HEK293 (cell line): ENCODE results near the gene SH3PXD2B.

Source experiments
- CTCF ChIA-PET: fragments of 350-600 bp; formaldehyde crosslinking; extraction: SDS; loops from one replicate; lab custom pipeline; 2021; ENCODE audit warnings: antibody characterized with exemption; lab: Yijun Ruan, JAX
- POLR2A ChIA-PET: fragments of 300-600 bp; formaldehyde crosslinking; extraction: SDS; loops from one replicate; lab custom pipeline; 2020; ENCODE audit warnings: antibody characterized with exemption, inconsistent platforms; lab: Yijun Ruan, JAX
- H3K27ac ChIP-seq: fragments of 200-500 bp; sonication (Bioruptor generic); 2 replicates; pipeline ENCODE4 v1.5.1; 2014; ENCODE audit warnings: low read depth, low read length, control low read depth, inconsistent platforms; ENCODE audit errors: extremely low read depth
- H3K36me3 ChIP-seq, 2 experiments: fragments of 200-500 bp in 1 of 2; sonication (Bioruptor generic) in 1 of 2; 1 replicate in 1 of 2; 2 replicates in 1 of 2; pipeline ENCODE4 v1.5.1; 2014 to 2017; ENCODE audit warnings: inconsistent platforms in 2 of 2, low read length in 2 of 2; ENCODE audit not compliant: control insufficient read depth in 2 of 2, insufficient read depth in 1 of 2
- H3K4me1 ChIP-seq: fragments of 200-500 bp; sonication (Bioruptor generic); 2 replicates; pipeline ENCODE4 v1.5.1; 2014; ENCODE audit warnings: mild to moderate bottlenecking, low read length, inconsistent platforms; ENCODE audit not compliant: control insufficient read depth, insufficient read depth
- H3K4me3 ChIP-seq: 2 replicates; pipeline ENCODE4 v1.5.1; 2011; ENCODE audit warnings: low read depth, mild to moderate bottlenecking, control low read depth, low read length, moderate library complexity
- H3K9me3 ChIP-seq: fragments of 200-500 bp; sonication (Bioruptor generic); 2 replicates; pipeline ENCODE4 v1.5.1; 2014; ENCODE audit warnings: low read depth, low read length, inconsistent platforms; ENCODE audit not compliant: control insufficient read depth, insufficient read depth
- GLI4 ChIP-seq: fragments of 450-650 bp; formaldehyde crosslinking; IDR thresholded peaks from 2 replicates; pipeline ENCODE4 v1.5.1; 2016; ENCODE audit warnings: missing biosample characterization, missing genetic modification characterization
- SETDB1 ChIP-seq: IDR thresholded peaks from one replicate; pipeline ENCODE4 v1.6.1; 2017; ENCODE audit warnings: mild to moderate bottlenecking, low read length, moderate library complexity, mixed read lengths; ENCODE audit not compliant: insufficient read length
- SP3 ChIP-seq: fragments of 450-650 bp; formaldehyde crosslinking; IDR thresholded peaks from 2 replicates; pipeline ENCODE4 v1.5.1; 2016; ENCODE audit warnings: missing biosample characterization, missing genetic modification characterization
- SP7 ChIP-seq: fragments of 450-650 bp; formaldehyde crosslinking; IDR thresholded peaks from 2 replicates; pipeline ENCODE4 v1.5.1; 2016; ENCODE audit warnings: missing biosample characterization, missing genetic modification characterization
- ZNF10 ChIP-seq: fragments of 450-650 bp; formaldehyde crosslinking; IDR thresholded peaks from 2 replicates; pipeline ENCODE4 v1.5.1; 2017; ENCODE audit warnings: missing biosample characterization, missing genetic modification characterization
- ZNF155 ChIP-seq: fragments of 450-650 bp; formaldehyde crosslinking; IDR thresholded peaks from 2 replicates; pipeline ENCODE4 v1.5.1; 2016; ENCODE audit warnings: missing biosample characterization, missing genetic modification characterization
- ZNF2 ChIP-seq: fragments of 450-650 bp; formaldehyde crosslinking; IDR thresholded peaks from 2 replicates; pipeline ENCODE4 v1.5.1; 2016; ENCODE audit warnings: missing biosample characterization, missing genetic modification characterization
- ZNF24 ChIP-seq: fragments of 450-650 bp; formaldehyde crosslinking; IDR thresholded peaks from 2 replicates; pipeline ENCODE4 v1.5.1; 2016; ENCODE audit warnings: missing biosample characterization, missing genetic modification characterization
- ZNF324 ChIP-seq: fragments of 450-650 bp; formaldehyde crosslinking; IDR thresholded peaks from 2 replicates; pipeline ENCODE4 v1.5.1; 2016; ENCODE audit warnings: missing biosample characterization, missing genetic modification characterization
- ZNF416 ChIP-seq: fragments of 450-650 bp; formaldehyde crosslinking; IDR thresholded peaks from 2 replicates; pipeline ENCODE4 v1.5.1; 2016; ENCODE audit warnings: missing biosample characterization, missing genetic modification characterization
- ZNF530 ChIP-seq: fragments of 450-650 bp; formaldehyde crosslinking; IDR thresholded peaks from 2 replicates; pipeline ENCODE4 v1.5.1; 2016; ENCODE audit warnings: low read depth, missing biosample characterization, missing genetic modification characterization
- ZNF621 ChIP-seq: fragments of 450-650 bp; formaldehyde crosslinking; IDR thresholded peaks from 2 replicates; pipeline ENCODE4 v1.5.1; 2017; ENCODE audit warnings: missing biosample characterization, missing genetic modification characterization
- ZNF785 ChIP-seq: fragments of 450-650 bp; formaldehyde crosslinking; IDR thresholded peaks from 2 replicates; pipeline ENCODE4 v1.5.1; 2016; ENCODE audit warnings: missing biosample characterization, missing genetic modification characterization
- TF ChIP-seq, protein P1 (sequence below): fragments of 450-650 bp; formaldehyde crosslinking; IDR thresholded peaks from 2 replicates; pipeline ENCODE4 v1.5.1; 2017; ENCODE audit warnings: missing biosample characterization, missing genetic modification characterization
- TF ChIP-seq, protein P2 (sequence below): fragments of 450-650 bp; formaldehyde crosslinking; IDR thresholded peaks from 2 replicates; pipeline ENCODE4 v1.5.1; 2016; ENCODE audit warnings: missing biosample characterization, missing genetic modification characterization
- TF ChIP-seq, protein P3 (sequence below): fragments of 450-650 bp; IDR thresholded peaks from 2 replicates; pipeline ENCODE4 v1.5.1; 2018; ENCODE audit warnings: missing biosample characterization, missing genetic modification characterization
- TF ChIP-seq, protein P4 (sequence below): fragments of 450-650 bp; formaldehyde crosslinking; conservative IDR thresholded peaks from 2 replicates; pipeline ENCODE4 v1.5.1; 2016; ENCODE audit warnings: low read depth, missing biosample characterization, missing genetic modification characterization
- TF ChIP-seq, protein P5 (sequence below): fragments of 450-650 bp; formaldehyde crosslinking; IDR thresholded peaks from 2 replicates; pipeline ENCODE4 v1.5.1; 2016; ENCODE audit warnings: missing biosample characterization, missing genetic modification characterization
- TF ChIP-seq, protein P6 (sequence below): fragments of 450-650 bp; formaldehyde crosslinking; IDR thresholded peaks from 2 replicates; pipeline ENCODE4 v1.5.1; 2016; ENCODE audit warnings: missing biosample characterization, missing genetic modification characterization

Gene SH3PXD2B

DNA sequence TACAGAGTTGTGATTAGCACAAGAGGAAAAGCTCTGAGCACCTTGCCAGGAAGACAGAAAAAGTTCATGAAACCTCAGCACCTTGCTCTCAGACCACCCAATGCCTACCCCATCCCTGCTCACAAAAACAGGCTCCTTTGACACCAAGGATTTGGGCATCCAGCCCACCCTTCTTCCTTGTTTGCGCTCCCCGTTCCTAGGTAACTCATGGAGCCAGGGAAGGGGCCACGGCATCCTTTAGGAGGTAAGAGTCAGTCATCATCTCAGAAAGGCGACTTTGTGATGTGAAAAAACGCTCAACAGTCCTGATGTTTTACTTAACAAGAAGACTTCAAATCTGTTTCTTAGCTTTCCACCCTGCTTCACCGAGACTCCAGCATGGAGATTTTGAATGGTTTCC, 29.5 kb downstream of the SH3PXD2B start:
- peaks cover 0 to 9% of the 10 kb centered on the region in 2 experiments; a peak in 1 of 3 replicates for H3K36me3 ChIP-seq
- CTCF ChIA-PET, result interaction anchor here (0.6 to 1.0 kb wide), 2 partner anchors 9 to 28 kb away, joined by 3 to 4 read pairs; no protein-coding TSS in a partner anchor
- TF ChIP-seq SETDB1, result no peak
- TF ChIP-seq, protein P1, sequence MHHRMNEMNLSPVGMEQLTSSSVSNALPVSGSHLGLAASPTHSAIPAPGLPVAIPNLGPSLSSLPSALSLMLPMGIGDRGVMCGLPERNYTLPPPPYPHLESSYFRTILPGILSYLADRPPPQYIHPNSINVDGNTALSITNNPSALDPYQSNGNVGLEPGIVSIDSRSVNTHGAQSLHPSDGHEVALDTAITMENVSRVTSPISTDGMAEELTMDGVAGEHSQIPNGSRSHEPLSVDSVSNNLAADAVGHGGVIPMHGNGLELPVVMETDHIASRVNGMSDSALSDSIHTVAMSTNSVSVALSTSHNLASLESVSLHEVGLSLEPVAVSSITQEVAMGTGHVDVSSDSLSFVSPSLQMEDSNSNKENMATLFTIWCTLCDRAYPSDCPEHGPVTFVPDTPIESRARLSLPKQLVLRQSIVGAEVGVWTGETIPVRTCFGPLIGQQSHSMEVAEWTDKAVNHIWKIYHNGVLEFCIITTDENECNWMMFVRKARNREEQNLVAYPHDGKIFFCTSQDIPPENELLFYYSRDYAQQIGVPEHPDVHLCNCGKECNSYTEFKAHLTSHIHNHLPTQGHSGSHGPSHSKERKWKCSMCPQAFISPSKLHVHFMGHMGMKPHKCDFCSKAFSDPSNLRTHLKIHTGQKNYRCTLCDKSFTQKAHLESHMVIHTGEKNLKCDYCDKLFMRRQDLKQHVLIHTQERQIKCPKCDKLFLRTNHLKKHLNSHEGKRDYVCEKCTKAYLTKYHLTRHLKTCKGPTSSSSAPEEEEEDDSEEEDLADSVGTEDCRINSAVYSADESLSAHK (tag by site-specific recombination), result no peak
- TF ChIP-seq ZNF530 (tag by site-specific recombination), result no peak
- TF ChIP-seq ZNF324 (tag by site-specific recombination), result no peak
- TF ChIP-seq, protein P2, sequence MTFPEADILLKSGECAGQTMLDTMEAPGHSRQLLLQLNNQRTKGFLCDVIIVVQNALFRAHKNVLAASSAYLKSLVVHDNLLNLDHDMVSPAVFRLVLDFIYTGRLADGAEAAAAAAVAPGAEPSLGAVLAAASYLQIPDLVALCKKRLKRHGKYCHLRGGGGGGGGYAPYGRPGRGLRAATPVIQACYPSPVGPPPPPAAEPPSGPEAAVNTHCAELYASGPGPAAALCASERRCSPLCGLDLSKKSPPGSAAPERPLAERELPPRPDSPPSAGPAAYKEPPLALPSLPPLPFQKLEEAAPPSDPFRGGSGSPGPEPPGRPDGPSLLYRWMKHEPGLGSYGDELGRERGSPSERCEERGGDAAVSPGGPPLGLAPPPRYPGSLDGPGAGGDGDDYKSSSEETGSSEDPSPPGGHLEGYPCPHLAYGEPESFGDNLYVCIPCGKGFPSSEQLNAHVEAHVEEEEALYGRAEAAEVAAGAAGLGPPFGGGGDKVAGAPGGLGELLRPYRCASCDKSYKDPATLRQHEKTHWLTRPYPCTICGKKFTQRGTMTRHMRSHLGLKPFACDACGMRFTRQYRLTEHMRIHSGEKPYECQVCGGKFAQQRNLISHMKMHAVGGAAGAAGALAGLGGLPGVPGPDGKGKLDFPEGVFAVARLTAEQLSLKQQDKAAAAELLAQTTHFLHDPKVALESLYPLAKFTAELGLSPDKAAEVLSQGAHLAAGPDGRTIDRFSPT (tag by site-specific recombination), result no peak
- TF ChIP-seq ZNF2 (tag by site-specific recombination), result no peak
- TF ChIP-seq SP3 (tag by site-specific recombination), result no peak
- TF ChIP-seq ZNF785 (tag by site-specific recombination), result no peak
- TF ChIP-seq SP7 (tag by site-specific recombination), result no peak
- TF ChIP-seq, all 188 proteins: peak for 0
- Histone ChIP-seq H3K4me3 (no peak overlapping the region), H3K9me3 (no peaks in the 10 kb centered on the region), H3K27ac (no peak overlapping the region), H3K4me1 (no peaks in the 10 kb centered on the region)
- POLR2A ChIA-PET, result interaction anchor here (0.6 kb wide), 1 partner anchor 117 kb away, joined by 3 read pairs; no protein-coding TSS in a partner anchor

DNA sequence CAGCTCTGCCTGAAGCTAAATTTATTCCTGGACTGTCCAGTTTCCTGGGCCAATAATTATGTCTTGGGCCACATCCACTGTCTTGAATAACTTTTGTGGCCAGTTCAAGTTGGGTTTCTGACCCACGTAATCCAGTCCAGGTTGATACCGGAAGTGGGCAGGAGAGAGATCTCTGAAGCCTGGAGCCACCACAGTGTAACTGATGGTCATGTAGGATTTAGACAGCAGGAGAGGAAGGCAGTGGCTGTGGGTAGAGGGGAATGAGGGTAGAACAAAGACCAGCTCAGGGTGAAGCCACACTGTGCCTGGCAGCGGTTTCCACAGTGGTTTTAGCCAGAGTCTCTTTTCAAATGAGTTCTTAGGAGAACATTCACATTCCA, 30.2 kb downstream of the SH3PXD2B start:
- H3K9me3 ChIP-seq, result no peaks in the 10 kb centered on the region
- no peak for TF ChIP-seq ZNF416 (tag by site-specific recombination)
- TF ChIP-seq, protein P3, sequence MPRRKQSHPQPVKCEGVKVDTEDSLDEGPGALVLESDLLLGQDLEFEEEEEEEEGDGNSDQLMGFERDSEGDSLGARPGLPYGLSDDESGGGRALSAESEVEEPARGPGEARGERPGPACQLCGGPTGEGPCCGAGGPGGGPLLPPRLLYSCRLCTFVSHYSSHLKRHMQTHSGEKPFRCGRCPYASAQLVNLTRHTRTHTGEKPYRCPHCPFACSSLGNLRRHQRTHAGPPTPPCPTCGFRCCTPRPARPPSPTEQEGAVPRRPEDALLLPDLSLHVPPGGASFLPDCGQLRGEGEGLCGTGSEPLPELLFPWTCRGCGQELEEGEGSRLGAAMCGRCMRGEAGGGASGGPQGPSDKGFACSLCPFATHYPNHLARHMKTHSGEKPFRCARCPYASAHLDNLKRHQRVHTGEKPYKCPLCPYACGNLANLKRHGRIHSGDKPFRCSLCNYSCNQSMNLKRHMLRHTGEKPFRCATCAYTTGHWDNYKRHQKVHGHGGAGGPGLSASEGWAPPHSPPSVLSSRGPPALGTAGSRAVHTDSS (tag by site-specific recombination), result no peak
- TF ChIP-seq, protein P4, sequence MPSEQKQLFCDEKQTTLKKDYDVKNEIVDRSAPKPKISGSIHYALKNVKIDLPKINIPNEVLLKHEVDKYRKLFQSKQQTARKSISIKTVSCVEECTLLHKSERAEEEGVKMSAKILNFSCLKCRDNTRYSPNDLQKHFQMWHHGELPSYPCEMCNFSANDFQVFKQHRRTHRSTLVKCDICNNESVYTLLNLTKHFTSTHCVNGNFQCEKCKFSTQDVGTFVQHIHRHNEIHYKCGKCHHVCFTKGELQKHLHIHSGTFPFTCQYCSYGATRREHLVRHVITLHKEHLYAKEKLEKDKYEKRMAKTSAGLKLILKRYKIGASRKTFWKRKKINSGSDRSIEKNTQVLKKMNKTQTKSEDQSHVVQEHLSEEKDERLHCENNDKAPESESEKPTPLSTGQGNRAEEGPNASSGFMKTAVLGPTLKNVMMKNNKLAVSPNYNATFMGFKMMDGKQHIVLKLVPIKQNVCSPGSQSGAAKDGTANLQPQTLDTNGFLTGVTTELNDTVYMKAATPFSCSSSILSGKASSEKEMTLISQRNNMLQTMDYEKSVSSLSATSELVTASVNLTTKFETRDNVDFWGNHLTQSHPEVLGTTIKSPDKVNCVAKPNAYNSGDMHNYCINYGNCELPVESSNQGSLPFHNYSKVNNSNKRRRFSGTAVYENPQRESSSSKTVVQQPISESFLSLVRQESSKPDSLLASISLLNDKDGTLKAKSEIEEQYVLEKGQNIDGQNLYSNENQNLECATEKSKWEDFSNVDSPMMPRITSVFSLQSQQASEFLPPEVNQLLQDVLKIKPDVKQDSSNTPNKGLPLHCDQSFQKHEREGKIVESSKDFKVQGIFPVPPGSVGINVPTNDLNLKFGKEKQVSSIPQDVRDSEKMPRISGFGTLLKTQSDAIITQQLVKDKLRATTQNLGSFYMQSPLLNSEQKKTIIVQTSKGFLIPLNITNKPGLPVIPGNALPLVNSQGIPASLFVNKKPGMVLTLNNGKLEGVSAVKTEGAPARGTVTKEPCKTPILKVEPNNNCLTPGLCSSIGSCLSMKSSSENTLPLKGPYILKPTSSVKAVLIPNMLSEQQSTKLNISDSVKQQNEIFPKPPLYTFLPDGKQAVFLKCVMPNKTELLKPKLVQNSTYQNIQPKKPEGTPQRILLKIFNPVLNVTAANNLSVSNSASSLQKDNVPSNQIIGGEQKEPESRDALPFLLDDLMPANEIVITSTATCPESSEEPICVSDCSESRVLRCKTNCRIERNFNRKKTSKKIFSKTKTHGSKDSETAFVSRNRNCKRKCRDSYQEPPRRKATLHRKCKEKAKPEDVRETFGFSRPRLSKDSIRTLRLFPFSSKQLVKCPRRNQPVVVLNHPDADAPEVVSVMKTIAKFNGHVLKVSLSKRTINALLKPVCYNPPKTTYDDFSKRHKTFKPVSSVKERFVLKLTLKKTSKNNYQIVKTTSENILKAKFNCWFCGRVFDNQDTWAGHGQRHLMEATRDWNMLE (tag by site-specific recombination), result no peak
- no peak for TF ChIP-seq GLI4
- TF ChIP-seq, protein P5, sequence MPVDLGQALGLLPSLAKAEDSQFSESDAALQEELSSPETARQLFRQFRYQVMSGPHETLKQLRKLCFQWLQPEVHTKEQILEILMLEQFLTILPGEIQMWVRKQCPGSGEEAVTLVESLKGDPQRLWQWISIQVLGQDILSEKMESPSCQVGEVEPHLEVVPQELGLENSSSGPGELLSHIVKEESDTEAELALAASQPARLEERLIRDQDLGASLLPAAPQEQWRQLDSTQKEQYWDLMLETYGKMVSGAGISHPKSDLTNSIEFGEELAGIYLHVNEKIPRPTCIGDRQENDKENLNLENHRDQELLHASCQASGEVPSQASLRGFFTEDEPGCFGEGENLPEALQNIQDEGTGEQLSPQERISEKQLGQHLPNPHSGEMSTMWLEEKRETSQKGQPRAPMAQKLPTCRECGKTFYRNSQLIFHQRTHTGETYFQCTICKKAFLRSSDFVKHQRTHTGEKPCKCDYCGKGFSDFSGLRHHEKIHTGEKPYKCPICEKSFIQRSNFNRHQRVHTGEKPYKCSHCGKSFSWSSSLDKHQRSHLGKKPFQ (tag by site-specific recombination), result no peak
- no peak for TF ChIP-seq ZNF155 (tag by site-specific recombination)
- no peak for TF ChIP-seq ZNF621 (tag by site-specific recombination)
- TF ChIP-seq ZNF10, result no peak
- no peak for TF ChIP-seq ZNF24
- TF ChIP-seq, protein P6, sequence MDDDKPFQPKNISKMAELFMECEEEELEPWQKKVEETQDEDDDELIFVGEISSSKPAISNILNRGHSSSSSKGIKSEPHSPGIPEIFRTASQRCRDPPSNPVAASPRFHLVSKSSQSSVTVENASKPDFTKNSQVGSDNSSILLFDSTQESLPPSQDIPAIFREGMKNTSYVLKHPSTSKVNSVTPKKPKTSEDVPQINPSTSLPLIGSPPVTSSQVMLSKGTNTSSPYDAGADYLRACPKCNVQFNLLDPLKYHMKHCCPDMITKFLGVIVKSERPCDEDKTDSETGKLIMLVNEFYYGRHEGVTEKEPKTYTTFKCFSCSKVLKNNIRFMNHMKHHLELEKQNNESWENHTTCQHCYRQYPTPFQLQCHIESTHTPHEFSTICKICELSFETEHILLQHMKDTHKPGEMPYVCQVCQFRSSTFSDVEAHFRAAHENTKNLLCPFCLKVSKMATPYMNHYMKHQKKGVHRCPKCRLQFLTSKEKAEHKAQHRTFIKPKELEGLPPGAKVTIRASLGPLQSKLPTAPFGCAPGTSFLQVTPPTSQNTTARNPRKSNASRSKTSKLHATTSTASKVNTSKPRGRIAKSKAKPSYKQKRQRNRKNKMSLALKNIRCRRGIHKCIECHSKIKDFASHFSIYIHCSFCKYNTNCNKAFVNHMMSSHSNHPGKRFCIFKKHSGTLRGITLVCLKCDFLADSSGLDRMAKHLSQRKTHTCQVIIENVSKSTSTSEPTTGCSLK (tag by site-specific recombination), result no peak
- TF ChIP-seq, all 188 proteins: peak for 0
- Histone ChIP-seq H3K4me3 (no peak overlapping the region), H3K27ac (no peak overlapping the region), H3K4me1 (no peaks in the 10 kb centered on the region), H3K36me3 (peaks cover 0 to 9% of the 10 kb centered on the region in 2 experiments; a peak in 1 of 3 replicates)
- POLR2A ChIA-PET, result no interaction called here
- CTCF ChIA-PET, result interaction anchor here (1.0 kb wide), 1 partner anchor 28 kb away, joined by 3 read pairs; no protein-coding TSS in a partner anchor
